H9 (cell line): ENCODE data around the gene MIPOL1. TPM values are rescaled to one million over a fixed set of nuclear protein-coding genes. Genes with fewer than 3 reads are reported as not detected.

Experiments used
- DNase-seq: peaks from one replicate; pipeline ENCODE4 v3.0.0-alpha.2; 2017
- H2AFZ ChIP-seq: one replicate; pipeline ENCODE4 v1.6.1; 2013; ENCODE audit warnings: mild to moderate bottlenecking, low read length, control low read depth, moderate library complexity
- H2AK5ac ChIP-seq: 2 replicates; pipeline ENCODE4 v1.6.1; 2013; ENCODE audit warnings: low read length, control low read depth, mixed read lengths; ENCODE audit not compliant: insufficient read length
- H2BK120ac ChIP-seq: one replicate; pipeline ENCODE4 v1.6.1; 2013; ENCODE audit warnings: low read depth, mild to moderate bottlenecking, low read length, control low read depth, inconsistent platforms; ENCODE audit not compliant: poor library complexity, severe bottlenecking
- H2BK12ac ChIP-seq: 2 replicates; pipeline ENCODE4 v1.6.1; 2013; ENCODE audit warnings: low read length, control low read depth, mixed read lengths, low read depth; ENCODE audit not compliant: insufficient read length
- H2BK15ac ChIP-seq: 2 replicates; pipeline ENCODE4 v1.6.1; 2013; ENCODE audit warnings: low read depth, low read length, control low read depth
- H2BK20ac ChIP-seq: one replicate; pipeline ENCODE4 v1.6.1; 2013; ENCODE audit warnings: low read depth, mild to moderate bottlenecking, low read length, control low read depth, inconsistent platforms; ENCODE audit not compliant: poor library complexity, severe bottlenecking
- H2BK5ac ChIP-seq: 2 replicates; pipeline ENCODE4 v1.6.1; 2013; ENCODE audit warnings: low read length, control low read depth, mixed read lengths; ENCODE audit not compliant: insufficient read length
- H3K14ac ChIP-seq: 2 replicates; pipeline ENCODE4 v1.6.1; 2013; ENCODE audit warnings: low read length, control low read depth; ENCODE audit not compliant: insufficient read depth
- H3K18ac ChIP-seq: 2 replicates; pipeline ENCODE4 v1.6.1; 2013; ENCODE audit warnings: low read depth, mild to moderate bottlenecking, mixed read lengths, low read length, control low read depth; ENCODE audit not compliant: insufficient read length
- H3K23ac ChIP-seq: 2 replicates; pipeline ENCODE4 v1.6.1; 2013; ENCODE audit warnings: low read length, control low read depth, mixed read lengths, low read depth; ENCODE audit not compliant: insufficient read length
- H3K23me2 ChIP-seq: 2 replicates; pipeline ENCODE4 v1.6.1; 2013; ENCODE audit warnings: low read depth, mild to moderate bottlenecking, mixed read lengths, low read length, control low read depth; ENCODE audit not compliant: insufficient read length, poor library complexity, severe bottlenecking
- H3K27ac ChIP-seq: 2 replicates; pipeline ENCODE4 v1.5.1; 2013; ENCODE audit warnings: low read length, control low read depth, mixed read lengths, low read depth; ENCODE audit not compliant: insufficient read length
- H3K27me3 ChIP-seq: 2 replicates; pipeline ENCODE4 v1.6.1; 2013; ENCODE audit warnings: low read length, control low read depth, inconsistent platforms; ENCODE audit not compliant: insufficient read depth
- H3K4ac ChIP-seq: 2 replicates; pipeline ENCODE4 v1.6.1; 2013; ENCODE audit warnings: low read depth, mild to moderate bottlenecking, control low read depth, inconsistent platforms, low read length, moderate library complexity
- H3K4me1 ChIP-seq: 2 replicates; pipeline ENCODE4 v1.6.1; 2013; ENCODE audit warnings: low read length, control low read depth, inconsistent platforms; ENCODE audit not compliant: insufficient read depth
- H3K4me2 ChIP-seq: 2 replicates; pipeline ENCODE4 v1.6.1; 2013; ENCODE audit warnings: low read length, control low read depth, mixed read lengths; ENCODE audit not compliant: insufficient read length, insufficient read depth
- H3K56ac ChIP-seq: 2 replicates; pipeline ENCODE4 v1.6.1; 2013; ENCODE audit warnings: low read depth, mild to moderate bottlenecking, mixed read lengths, low read length, control low read depth; ENCODE audit not compliant: insufficient read length
- H3K79me1 ChIP-seq: 2 replicates; pipeline ENCODE4 v1.6.1; 2013; ENCODE audit warnings: low read depth, mild to moderate bottlenecking, moderate library complexity, low read length, control low read depth, inconsistent platforms; ENCODE audit not compliant: insufficient read depth, poor library complexity, severe bottlenecking
- H3K79me2 ChIP-seq: 2 replicates; pipeline ENCODE4 v1.6.1; 2013; ENCODE audit warnings: low read length, control low read depth, inconsistent platforms; ENCODE audit not compliant: insufficient read depth
- H3K9ac ChIP-seq: 2 replicates; pipeline ENCODE4 v1.6.1; 2013; ENCODE audit warnings: low read length, control low read depth, mixed read lengths; ENCODE audit not compliant: insufficient read length; ENCODE audit errors: extremely low read depth
- H3K9me3 ChIP-seq: one replicate; pipeline ENCODE4 v1.6.1; 2013; ENCODE audit warnings: low read depth, low read length, inconsistent platforms; ENCODE audit not compliant: control insufficient read depth
- H3T11ph ChIP-seq: one replicate; pipeline ENCODE4 v1.6.1; 2013; ENCODE audit warnings: mild to moderate bottlenecking, low read length, control low read depth, inconsistent platforms
- H4K20me1 ChIP-seq: one replicate; pipeline ENCODE4 v1.6.1; 2013; ENCODE audit not compliant: control insufficient read depth, insufficient read length, insufficient read depth
- H4K5ac ChIP-seq: 2 replicates; pipeline ENCODE4 v1.6.1; 2013; ENCODE audit warnings: low read depth, mild to moderate bottlenecking, mixed read lengths, low read length, control low read depth; ENCODE audit not compliant: insufficient read length
- H4K8ac ChIP-seq: replicated peaks from 2 replicates; pipeline ENCODE4 v1.6.1; 2013; ENCODE audit warnings: low read length, control low read depth, mixed read lengths, low read depth; ENCODE audit not compliant: insufficient read length
- H4K91ac ChIP-seq: 2 replicates; pipeline ENCODE4 v1.6.1; 2013; ENCODE audit warnings: low read depth, mild to moderate bottlenecking, moderate library complexity, mixed read lengths, low read length, control low read depth; ENCODE audit not compliant: insufficient read length
- H3K27ac Mint-ChIP-seq, 3 experiments: 2 replicates in 2 of 3; 3 replicates in 1 of 3; pipeline ENCODE4 v1.8.0; 2020 to 2021; ENCODE audit warnings: mixed read lengths in 3 of 3, mild to moderate bottlenecking in 1 of 3, moderate library complexity in 1 of 3
- H3K27me3 Mint-ChIP-seq: 2 replicates; pipeline ENCODE4 v1.8.0; 2021; ENCODE audit warnings: low read depth, mild to moderate bottlenecking, moderate library complexity, mixed read lengths
- H3K36me3 Mint-ChIP-seq, 3 experiments: 2 replicates in 2 of 3; 3 replicates in 1 of 3; pipeline ENCODE4 v1.8.0; 2020 to 2021; ENCODE audit warnings: low read depth in 3 of 3, mixed read lengths in 3 of 3; ENCODE audit not compliant: insufficient read depth in 1 of 3
- H3K4me1 Mint-ChIP-seq, 2 experiments: 2 replicates each; pipeline ENCODE4 v1.8.0; 2020; ENCODE audit warnings: mixed read lengths in 2 of 2
- H3K4me3 Mint-ChIP-seq, 2 experiments: 2 replicates in 1 of 2; 3 replicates in 1 of 2; pipeline ENCODE4 v1.8.0; 2020 to 2021; ENCODE audit warnings: mild to moderate bottlenecking in 2 of 2, mixed read lengths in 2 of 2, moderate library complexity in 1 of 2
- H3K9me3 Mint-ChIP-seq, 2 experiments: 2 replicates in 1 of 2; 3 replicates in 1 of 2; pipeline ENCODE4 v1.8.0; 2020; ENCODE audit warnings: mild to moderate bottlenecking in 2 of 2, mixed read lengths in 2 of 2, moderate library complexity in 1 of 2
- WGBS: extraction: QIAGEN DNeasy Blood & Tissue Kit; methylation state at CpG from one replicate; pipeline ENCODE4 v1.1.7; 2013; ENCODE audit warnings: missing lambda C conversion rate, low lambda C conversion rate, mixed read lengths; ENCODE audit not compliant: insufficient read length; ENCODE audit errors: extremely low coverage; 5-methylcytosine and 5-hydroxymethylcytosine counted together
- total RNA-seq: library from RNA; stranded (reverse); gene quantifications from 2 replicates; pipeline ENCODE4 v1.2.1, GENCODE V29; 2021
- TF ChIP-seq, protein P1 (sequence below): fragments of 200-600 bp; sonication (generic); conservative IDR thresholded peaks from 3 replicates; pipeline ENCODE4 v1.8.0; 2021; ENCODE audit warnings: antibody characterized with exemption, mild to moderate bottlenecking

MIPOL1 gene
- total RNA-seq, 1 experiment from 2014 or later = 15.6 TPM

DNA sequence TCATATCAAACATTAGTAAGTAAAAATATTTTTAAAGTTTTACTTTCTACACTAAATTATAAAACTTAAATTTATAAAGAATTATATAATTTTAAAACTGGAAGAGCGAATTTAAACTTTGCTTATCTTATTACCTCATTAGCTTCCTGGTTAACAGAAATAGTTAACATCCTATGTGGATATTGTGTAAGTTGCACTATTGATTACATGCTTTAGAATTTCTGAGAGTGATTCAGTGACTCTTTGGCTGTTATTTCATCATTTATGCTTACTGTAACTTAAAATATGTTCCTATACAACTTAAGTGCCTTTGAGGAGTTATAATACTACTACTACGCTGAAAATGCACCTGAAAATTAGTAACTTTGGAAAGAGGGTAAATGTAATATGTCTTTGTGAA, 295.9 kb downstream of the MIPOL1 start:
- Histone ChIP-seq H4K91ac (no peak overlapping the region), H3K27me3 (no peaks in the 10 kb centered on the region), H3K9ac (no peak overlapping the region), H3K56ac (no peak overlapping the region), H3K79me1 (no peaks in the 10 kb centered on the region), H3K18ac (no peak overlapping the region), H3K23me2 (no peaks in the 10 kb centered on the region), H4K5ac (no peak overlapping the region), H3K14ac (no peak overlapping the region), H4K20me1 (no peaks in the 10 kb centered on the region), H3K79me2 (no peaks in the 10 kb centered on the region), H4K8ac (no peak overlapping the region), H3T11ph (no peak overlapping the region), H3K9me3 (no peaks in the 10 kb centered on the region), H2AK5ac (no peak overlapping the region), H2BK5ac (no peak overlapping the region), H3K4ac (no peak overlapping the region), H2BK20ac (no peak overlapping the region), H3K4me2 (no peak overlapping the region), H2AFZ (no peak overlapping the region), H2BK120ac (no peak overlapping the region), H2BK12ac (no peak overlapping the region), H3K23ac (no peak overlapping the region), H3K4me1 (no peaks in the 10 kb centered on the region), H2BK15ac (no peak overlapping the region), H3K27ac (no peak overlapping the region)
- no peaks in the 10 kb centered on the region for H3K36me3 Mint-ChIP-seq
- no peaks in the 10 kb centered on the region for H3K4me1 Mint-ChIP-seq
- TF ChIP-seq, protein P1, sequence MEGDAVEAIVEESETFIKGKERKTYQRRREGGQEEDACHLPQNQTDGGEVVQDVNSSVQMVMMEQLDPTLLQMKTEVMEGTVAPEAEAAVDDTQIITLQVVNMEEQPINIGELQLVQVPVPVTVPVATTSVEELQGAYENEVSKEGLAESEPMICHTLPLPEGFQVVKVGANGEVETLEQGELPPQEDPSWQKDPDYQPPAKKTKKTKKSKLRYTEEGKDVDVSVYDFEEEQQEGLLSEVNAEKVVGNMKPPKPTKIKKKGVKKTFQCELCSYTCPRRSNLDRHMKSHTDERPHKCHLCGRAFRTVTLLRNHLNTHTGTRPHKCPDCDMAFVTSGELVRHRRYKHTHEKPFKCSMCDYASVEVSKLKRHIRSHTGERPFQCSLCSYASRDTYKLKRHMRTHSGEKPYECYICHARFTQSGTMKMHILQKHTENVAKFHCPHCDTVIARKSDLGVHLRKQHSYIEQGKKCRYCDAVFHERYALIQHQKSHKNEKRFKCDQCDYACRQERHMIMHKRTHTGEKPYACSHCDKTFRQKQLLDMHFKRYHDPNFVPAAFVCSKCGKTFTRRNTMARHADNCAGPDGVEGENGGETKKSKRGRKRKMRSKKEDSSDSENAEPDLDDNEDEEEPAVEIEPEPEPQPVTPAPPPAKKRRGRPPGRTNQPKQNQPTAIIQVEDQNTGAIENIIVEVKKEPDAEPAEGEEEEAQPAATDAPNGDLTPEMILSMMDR = no peak
- no peaks in the 10 kb centered on the region for H3K27me3 Mint-ChIP-seq
- no CpG with 5 or more reads among the region's 2 CpGs for WGBS
- no peaks in the 10 kb centered on the region; a peak in 1 of 5 replicates for H3K9me3 Mint-ChIP-seq
- H3K4me3 Mint-ChIP-seq = no peak overlapping the region
- H3K27ac Mint-ChIP-seq = no peak overlapping the region
- no peak for DNase-seq
